GM19099 (cell line): ENCODE measurements around the gene ANKRD11.
A peak's percentile ranks its signal among the peaks of the same experiment; 100 is the strongest.

Experiments used
- POLR2A ChIP-seq: IDR thresholded peaks from 3 replicates; pipeline ENCODE4 v1.6.1; 2011; ENCODE audit warnings: low read depth; ENCODE audit not compliant: insufficient read length; ENCODE audit errors: extremely low read depth

ANKRD11 gene

DNA sequence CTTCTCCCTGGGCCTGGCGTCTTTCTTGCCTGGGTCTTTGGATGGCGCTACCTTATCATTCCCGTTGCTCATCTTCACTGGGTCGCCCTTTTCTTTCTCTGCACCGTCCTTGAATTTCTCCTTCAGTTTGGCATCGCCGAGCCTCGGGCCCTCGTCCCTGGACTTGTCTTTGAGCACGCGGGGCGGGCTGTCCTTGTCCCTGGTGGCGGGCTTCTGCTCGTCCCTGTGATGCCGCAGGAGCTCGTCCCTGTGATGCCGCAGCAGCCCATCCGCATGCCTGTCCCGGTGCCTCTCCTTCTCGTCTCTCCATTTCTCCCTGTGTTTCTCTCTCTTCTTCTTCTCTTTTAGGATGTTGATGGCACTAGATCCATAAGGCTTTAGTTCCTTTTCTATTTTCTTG is 208.5 kb downstream of the ANKRD11 start:
- no peak for TF ChIP-seq POLR2A

DNA sequence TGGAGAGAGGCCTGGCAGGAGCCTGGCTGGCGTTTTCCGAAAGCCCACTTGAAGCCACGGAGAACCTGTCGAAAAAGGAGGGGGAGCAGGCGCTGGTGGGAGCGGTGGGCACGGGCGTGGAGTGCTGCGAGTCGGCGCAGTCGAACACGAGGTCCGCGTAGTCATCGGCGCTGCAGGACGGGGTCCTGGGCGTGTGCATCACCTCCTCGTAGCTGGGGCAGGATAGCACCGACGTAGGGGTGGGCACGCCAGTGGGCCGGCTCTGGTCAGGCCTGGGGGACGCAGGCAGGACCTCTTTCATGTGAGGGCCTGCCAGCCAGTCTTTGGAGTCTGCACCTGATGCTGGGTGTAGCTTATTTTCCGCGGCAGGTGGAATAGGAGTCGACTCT is 209.2 kb downstream of the ANKRD11 start:
- TF ChIP-seq POLR2A, result no peak

DNA sequence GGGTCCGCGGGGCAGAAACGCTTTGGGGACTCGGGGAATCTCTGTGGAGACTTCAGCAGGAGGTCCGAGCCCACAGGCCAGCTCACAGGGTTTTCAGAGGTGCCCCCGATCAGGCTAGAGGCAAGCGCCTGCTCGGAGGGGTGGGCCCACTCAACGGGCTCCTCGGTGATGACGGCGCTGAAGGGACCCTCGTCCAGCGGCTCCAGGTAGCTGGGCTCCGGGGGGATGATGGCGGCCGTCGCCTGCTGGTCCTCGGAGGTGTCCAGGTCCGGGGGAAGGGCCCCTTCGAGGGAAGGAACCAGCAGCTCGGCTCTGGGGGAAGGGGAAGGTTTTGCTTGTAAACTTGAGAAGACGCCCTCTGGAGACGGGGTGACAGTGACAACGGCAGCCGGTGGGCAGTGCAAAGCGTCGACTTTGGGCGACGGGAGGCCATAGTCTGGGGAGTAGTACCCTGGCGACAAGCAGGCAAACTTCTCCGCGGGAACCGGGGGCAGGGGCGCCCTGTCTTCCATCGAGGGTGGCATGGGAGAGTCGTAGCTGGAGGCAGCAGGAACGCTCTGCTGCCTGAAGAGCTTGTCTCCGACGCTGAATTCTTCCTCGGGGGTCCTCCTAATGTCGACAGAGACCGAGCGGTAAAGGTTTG is 209.7 kb downstream of the ANKRD11 start:
- no peak for TF ChIP-seq POLR2A

DNA sequence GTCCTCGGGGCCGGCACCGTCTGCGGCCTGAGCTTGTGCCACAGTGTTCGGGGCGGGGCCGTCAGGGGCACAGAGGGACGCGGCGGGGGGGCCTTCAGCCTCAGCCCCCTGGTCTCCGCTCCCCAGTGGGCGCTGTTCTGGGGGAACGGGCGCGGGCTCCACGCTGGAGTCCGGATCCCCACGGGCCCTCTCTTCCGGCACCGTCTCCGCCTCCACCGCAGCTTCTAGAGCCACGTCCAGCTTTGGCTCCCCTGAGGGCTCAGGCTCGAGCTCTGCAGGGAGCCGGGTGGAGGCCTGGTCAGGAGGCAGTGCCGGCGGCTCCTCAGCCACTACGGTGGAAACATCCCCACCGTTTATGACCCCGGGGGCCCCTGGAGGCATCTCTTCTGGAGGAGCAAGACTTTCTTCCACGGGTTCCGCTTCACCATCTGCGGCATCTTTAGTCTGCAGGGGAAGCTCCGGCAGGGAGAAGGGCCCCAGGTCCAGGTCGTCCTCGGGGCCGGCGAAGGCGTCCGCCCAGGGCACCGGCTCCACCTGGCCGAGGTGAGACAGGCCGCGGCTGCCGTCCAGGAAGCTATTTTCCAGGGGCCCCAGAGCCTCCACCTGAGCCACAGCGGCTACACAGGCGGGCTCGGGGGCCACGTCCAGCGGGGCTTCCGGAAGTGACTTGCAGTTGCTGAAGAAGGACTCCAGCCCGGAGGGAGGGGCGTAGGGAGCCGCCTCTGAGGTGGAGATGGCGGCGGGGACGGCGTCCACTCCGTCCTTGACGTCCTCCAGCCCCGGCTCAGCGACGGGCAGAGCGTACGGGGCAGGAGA is 210.5 kb downstream of the ANKRD11 start:
- TF ChIP-seq POLR2A, result no peak

DNA sequence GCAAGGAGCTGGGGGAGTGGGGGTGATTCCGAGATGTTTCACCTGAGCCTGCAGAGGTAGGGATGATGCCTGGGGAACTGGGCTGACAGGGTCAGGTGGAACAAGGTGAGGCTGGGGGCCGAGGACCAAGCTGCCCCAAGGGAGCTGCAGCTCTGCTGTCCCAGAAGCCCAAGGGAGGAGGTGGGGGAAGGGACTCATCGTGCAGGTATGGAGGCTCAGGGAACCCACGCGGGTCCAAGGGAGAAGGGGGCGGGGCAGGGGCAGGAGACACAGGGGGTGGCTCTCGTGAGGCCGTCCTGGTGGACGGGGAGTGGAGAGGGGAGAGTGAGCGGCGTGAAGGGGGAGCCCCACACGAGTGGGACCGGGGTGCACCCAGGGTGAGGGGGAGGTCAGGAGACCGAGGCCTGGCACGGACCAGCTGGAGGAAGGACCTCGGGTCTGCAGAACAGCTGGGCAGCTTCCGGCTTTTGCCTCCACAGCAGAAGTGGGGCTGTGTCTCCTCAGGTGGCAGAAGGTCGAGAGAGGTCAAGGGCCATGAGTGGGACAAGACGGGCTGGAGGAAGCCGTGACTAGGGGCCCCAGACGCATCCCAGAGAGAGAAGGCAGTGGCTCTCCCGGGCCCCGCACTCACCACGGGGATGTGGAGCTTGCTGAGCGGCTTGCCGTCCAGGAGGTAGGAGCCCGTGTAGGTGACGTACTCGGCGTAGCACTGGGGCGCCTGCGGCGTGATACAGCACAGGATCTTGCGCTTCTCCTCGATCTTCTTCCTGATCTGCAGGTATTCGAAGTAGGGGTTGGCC is 211.7 kb downstream of the ANKRD11 start:
- no peak for TF ChIP-seq POLR2A

DNA sequence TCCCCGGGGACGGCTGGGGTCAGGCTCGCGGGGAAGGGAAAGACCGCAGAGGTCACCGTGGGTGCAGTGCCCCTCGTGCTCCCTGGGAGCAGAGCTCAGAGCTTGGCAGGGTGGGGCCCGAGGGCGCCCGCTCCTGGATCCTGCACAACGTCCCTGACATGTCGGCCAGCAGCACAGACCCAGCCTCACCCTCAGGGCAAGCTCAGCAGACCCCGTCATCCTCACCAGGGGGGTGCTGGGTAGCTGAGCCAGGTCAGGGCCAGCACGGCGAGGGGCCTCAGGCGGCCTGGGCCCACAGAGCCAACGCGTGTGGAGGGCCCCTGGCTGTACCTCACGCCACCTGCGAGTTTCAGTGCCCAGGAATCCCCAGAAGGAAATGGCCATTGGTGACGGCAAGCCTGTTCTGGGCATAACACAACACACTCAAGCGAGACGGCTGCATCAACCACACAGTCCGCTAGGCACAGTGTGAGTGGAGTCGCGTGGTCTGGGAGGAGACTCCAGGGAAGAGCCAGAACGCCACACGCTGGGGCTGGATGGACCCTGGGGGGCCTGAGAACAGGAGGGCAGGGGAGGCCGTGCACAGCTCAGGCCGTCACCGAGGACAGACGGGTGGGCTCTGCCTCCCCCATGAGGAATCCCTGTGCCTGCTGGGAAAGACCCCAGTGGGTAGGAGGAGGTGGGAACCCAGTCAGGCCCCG is 212.6 kb downstream of the ANKRD11 start:
- TF ChIP-seq POLR2A, result no peak

DNA sequence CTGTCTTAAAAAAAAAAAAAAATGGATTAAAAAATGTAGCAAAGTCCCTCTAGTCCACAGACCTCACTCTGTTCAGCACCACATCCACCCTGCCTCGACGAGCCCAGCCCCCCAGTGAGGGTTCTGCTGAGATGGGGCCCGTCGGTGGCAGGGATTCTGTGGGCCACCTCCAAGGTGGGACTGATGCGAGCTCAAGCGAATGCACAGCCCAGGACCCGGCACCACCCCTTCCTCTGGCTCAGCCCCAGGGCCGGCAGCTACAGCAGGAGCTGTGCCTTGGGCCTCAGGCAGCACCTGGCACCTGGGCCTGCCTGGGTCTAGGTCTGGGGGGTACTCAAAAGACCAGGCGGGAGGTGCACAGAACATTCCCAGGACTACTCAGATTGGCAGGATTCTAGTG is 213.3 kb downstream of the ANKRD11 start:
- TF ChIP-seq POLR2A, result no peak

DNA sequence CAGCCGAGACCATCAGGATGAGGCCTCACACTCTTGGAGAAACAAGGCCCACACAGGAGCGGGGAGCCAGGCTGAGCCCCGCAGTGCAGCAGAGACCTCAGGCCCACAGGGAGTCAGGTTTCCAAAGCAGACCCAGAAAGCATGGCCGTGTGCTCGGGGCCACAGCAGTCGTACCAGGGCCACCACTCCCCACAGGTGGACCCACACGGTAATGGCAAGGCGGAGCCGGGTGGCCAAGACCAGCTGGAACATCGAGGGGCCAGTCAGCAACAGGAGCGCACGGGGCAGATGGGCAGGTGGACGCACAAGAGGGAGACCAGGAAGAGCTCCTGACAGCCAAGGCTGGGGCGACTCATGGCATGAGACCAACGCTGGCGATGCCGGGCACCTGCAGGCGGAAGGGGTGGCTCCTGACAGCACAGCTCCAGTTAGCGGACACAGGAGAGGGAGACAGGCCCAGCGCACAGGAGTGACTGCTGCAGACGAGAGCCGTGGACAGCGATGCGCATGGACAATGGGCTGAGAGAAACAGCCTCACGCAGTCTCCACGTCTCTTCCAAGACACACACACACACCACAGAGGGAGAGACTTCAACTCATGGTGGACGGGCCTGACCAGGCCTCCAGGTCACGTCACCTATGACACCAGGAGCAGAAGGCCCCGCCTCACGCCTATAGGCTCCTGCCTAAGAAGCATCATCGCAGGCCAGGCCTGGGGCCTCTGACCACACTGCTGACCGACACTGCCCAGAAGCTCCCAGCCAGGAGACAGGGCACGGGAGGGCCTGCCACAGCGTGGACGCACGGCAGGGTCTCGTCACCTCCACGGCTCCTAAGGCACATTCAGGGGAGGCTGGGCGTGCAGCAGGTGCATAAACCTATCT is 214.3 kb downstream of the ANKRD11 start:
- TF ChIP-seq POLR2A, result peak; percentile 17

DNA sequence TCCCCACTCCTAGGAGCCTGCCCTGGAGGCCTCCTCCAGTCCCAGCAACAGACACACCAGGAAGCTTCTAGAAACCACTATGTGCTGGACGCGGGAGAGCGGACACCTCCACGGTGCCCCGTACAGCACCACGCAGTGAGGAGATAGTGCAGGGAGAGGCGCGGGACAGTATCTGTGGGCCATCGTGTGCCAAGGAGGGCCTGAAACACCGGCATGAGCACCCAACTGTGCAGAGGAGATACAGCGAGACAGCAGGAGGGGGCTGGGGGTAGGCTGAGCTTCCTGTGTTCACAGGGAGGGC is 215.1 kb downstream of the ANKRD11 start:
- TF ChIP-seq POLR2A, result no peak

DNA sequence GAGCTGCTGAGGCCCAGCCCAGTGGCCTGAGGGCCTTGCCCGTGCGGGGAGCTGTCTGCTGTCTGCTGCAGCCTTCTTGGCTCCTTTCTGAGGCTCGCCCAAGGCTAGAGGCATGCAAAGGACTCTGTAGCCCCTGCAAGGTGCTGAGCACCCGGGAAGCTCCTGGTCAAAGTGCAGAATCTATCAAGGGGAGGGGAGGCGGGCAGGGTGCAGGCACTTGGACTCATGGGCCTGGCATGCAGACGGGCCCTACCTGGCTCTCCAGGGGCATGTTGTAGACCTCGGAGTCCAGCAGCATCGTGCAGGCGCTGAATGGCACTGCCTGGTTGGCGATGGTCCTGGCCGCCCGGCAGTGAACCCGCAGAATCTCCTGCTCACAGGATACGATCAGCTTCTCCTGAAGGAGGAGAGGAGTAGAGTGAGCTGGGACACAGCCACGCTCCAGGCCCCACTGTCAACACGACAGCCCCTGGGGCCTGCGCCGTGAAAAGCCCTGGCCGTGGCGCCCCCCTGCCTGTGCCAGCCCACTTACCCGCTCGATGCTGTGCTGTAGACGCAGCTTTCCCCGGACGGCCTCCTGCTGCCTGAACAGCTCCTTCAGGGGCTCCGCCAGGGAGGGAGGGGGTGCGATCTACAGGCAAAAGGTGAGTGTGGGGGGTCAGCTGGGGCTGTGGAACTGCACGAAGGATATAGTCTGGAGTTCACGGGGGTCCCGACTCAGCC is 215.6 kb downstream of the ANKRD11 start:
- no peak for TF ChIP-seq POLR2A

DNA sequence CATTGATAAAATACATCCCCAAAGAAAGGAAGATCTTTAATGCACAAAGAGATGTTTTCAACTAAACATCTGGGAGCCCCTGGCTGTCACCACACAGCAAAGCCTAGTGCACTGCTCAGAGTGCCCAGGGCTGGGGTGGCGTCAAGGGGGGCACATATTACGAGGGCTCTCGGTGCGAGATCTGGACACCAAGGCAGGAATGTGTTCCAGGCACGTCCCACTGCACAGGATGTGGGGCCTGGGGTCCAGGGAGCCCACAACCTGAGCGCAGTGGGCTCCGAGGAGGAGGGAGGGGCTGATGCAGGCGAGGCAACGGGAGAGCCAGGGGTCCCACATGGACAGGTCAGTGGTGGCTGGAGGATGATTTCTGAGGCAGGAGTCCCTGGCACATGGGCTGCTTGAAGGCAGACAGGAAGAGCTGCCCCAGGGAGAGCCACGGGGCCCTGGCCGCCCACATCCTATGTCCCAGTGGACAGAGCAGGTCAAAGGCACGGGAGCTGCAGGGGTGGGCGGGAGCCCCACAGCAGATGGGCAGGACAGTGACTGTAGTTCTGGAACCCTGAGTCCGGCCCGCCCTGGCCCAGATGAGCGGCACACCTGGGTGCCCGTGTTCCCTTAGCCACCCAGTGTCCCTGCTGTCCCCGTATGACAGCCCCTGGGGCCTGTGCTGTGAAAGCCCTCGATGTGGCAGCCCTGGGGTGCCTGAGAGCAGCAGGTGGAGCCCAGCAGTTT is 216.5 kb downstream of the ANKRD11 start:
- TF ChIP-seq POLR2A, result no peak

DNA sequence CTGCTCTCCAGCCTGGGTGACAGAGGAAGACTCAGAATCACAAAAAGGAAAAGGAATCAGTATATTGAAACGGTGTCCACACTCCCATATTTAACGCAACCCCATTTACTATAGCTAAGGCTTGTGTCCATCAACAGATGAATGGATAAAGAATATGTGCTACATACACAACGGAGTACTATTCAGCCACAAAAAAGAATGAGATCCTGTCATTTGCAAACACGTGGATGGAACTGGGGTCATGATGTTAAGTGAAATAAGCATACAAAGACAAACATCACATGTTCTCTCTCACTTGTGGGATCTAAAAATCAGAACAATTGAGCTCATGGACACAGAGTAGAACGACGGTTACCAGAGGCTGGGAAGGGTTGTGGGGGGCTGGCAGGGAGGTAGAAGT is 217.7 kb downstream of the ANKRD11 start:
- no peak for TF ChIP-seq POLR2A

DNA sequence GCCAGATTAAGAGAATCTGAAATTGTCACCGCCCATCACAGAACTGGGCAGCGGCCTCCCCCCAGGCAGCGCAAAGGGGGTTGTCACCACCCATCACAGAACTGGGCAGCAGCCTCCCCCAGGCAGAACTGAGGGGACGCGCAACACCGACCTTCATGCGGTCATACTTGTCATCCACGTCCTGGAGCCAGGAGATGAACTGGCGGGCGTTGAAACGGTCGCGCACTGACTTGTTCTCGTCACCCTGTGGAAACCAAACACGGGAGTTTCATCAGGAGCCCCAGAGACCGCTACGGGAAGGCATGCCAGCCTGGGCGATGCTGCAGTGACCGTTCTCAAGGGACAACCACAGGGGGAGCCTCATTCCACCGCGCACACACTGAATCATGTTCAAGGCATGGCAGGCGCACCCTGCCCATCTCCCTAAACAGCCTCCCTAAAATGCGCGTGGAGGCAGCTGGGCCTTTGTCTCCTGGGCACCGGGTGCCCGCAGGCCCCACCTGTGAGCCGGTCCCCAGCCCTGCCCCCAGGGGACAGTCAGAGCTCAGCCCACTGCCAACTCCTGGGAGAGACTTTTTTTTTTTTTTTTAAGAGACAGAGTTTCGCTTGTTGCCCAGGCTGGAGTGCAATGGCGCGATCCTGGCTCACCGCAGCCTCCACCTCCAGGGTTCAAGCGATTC is 219.6 kb downstream of the ANKRD11 start:
- no peak for TF ChIP-seq POLR2A
